H1 (cell line): ENCODE results near the gene SMAD6. TPM values are rescaled to one million over a fixed set of nuclear protein-coding genes. Genes with fewer than 3 reads are reported as not detected.

ENCODE experiments used
- CHD7 ChIP-seq: fragments of 300-600 bp; sonication (generic); IDR thresholded peaks from 2 replicates; pipeline ENCODE4 v1.7.1; 2012; ENCODE audit warnings: low read length, moderate library complexity, mild to moderate bottlenecking, inconsistent platforms; ENCODE audit not compliant: insufficient replicate concordance
- CTBP2 ChIP-seq: IDR thresholded peaks from 2 replicates; pipeline ENCODE4 v1.7.0; 2011; ENCODE audit warnings: borderline replicate concordance, mild to moderate bottlenecking, moderate library complexity, mixed read lengths, low read length; ENCODE audit not compliant: insufficient read depth, insufficient read length
- polyA plus RNA-seq, 7 experiments: library from polyadenylated mRNA; depleted of rRNA in 3 of 7; stranded (reverse) in 5 of 7; unstranded in 2 of 7; fragments of >200 nt in 5 of 7; fragments of 200-250 nt in 2 of 7; gene quantifications; 1 replicate in 5 of 7; 2 replicates in 1 of 7; 4 replicates in 1 of 7; pipeline versions ENCODE4 v1.2.1 to v1.2.3, GENCODE V29; 2011 to 2013; ENCODE audit warnings: missing spikeins in 2 of 7, mixed read lengths in 2 of 7
- total RNA-seq: library from RNA; stranded (reverse); fragmentation: NEBNext Ultra II Directional; extraction: Animal tissue kit (Norgen Biotek cat#: 25700); gene quantifications from 2 replicates; pipeline ENCODE4 v1.2.1, GENCODE V29; 2021

SMAD6 gene
- total and polyA plus RNA-seq, 2 of the 8 experiments (the other 6 are each of a cell fraction or from before 2014, with no cell fraction given): 1.8 to 7.0 TPM

- TF ChIP-seq CHD7 (no peak), CTBP2 (no peak)
- TF ChIP-seq, all 59 proteins: peak for 0
These were observed 76.7 kb downstream of the SMAD6 start (continued) for GRCh38 chr15:66778716-66779115.
